SK-N-SH (cell line): ENCODE measurements around the gene LATS2. TPM values are rescaled to one million over a fixed set of nuclear protein-coding genes. Genes with fewer than 3 reads are reported as not detected.

ENCODE experiments used
- CTCF ChIA-PET: fragments of 300-600, 350-600 bp; formaldehyde crosslinking; extraction: SDS; loops from one replicate; lab custom pipeline; 2021; lab: Yijun Ruan, JAX
- POLR2A ChIA-PET: fragments of 350-600 bp; sonication (Branson Sonifier 250); formaldehyde crosslinking; extraction: SDS; loops from one replicate; lab custom pipeline; 2020; ENCODE audit warnings: antibody characterized with exemption, inconsistent platforms; lab: Yijun Ruan, JAX
- DNase-seq: peaks from one replicate; pipeline ENCODE4 v3.0.0; 2012
- H2AFZ ChIP-seq: fragments of 200-600 bp; sonication (generic); 2 replicates; pipeline ENCODE4 v1.8.1; 2016; ENCODE audit warnings: antibody characterized with exemption, mild to moderate bottlenecking, low read depth
- H3F3A ChIP-seq: fragments of 200-600 bp; sonication (generic); replicated peaks from 2 replicates; pipeline ENCODE3; 2016; ENCODE audit warnings: antibody characterized with exemption, mild to moderate bottlenecking; ENCODE audit not compliant: insufficient read depth
- H3K27ac ChIP-seq, 2 experiments: fragments of 200-500 bp in 1 of 2; fragments of 200-600 bp in 1 of 2; sonication (Bioruptor generic) in 1 of 2; sonication (generic), shearing (Covaris generic) in 1 of 2; 2 replicates each; pipeline versions ENCODE4 v1.5.1 to v1.6.1; 2014 to 2016; ENCODE audit warnings: low read depth in 2 of 2, inconsistent platforms in 1 of 2, low read length in 1 of 2, mild to moderate bottlenecking in 1 of 2, mixed read lengths in 1 of 2
- H3K27me3 ChIP-seq: fragments of 200-600 bp; sonication (generic), shearing (Covaris generic); 2 replicates; pipeline ENCODE4 v1.6.1; 2016; ENCODE audit warnings: mixed run types; ENCODE audit not compliant: insufficient read depth
- H3K36me3 ChIP-seq, 2 experiments: fragments of 200-500 bp in 1 of 2; fragments of 200-600 bp in 1 of 2; sonication (Bioruptor generic) in 1 of 2; sonication (generic) in 1 of 2; replicated peaks in 1 of 2; 2 replicates each; pipeline versions ENCODE3 to v1.5.1; 2014 to 2016; ENCODE audit warnings: low read length in 1 of 2, mild to moderate bottlenecking in 1 of 2; ENCODE audit not compliant: insufficient read depth in 2 of 2, control insufficient read depth in 1 of 2
- H3K4me1 ChIP-seq, 2 experiments: fragments of 200-500 bp in 1 of 2; fragments of 200-600 bp in 1 of 2; sonication (Bioruptor generic) in 1 of 2; sonication (generic), shearing (Covaris generic) in 1 of 2; 2 replicates each; pipeline versions ENCODE4 v1.5.1 to v1.6.1; 2014 to 2016; ENCODE audit warnings: low read depth in 1 of 2, low read length in 1 of 2, mixed run types in 1 of 2; ENCODE audit not compliant: insufficient read depth in 2 of 2, control insufficient read depth in 1 of 2
- H3K4me2 ChIP-seq: fragments of 200-600 bp; sonication (generic), shearing (Covaris generic); 2 replicates; pipeline ENCODE4 v1.6.1; 2017; ENCODE audit warnings: mixed run types
- H3K4me3 ChIP-seq, 2 experiments: fragments of 200-500 bp in 1 of 2; fragments of 200-600 bp in 1 of 2; sonication (Bioruptor generic) in 1 of 2; sonication (generic), shearing (Covaris generic) in 1 of 2; 2 replicates each; pipeline versions ENCODE4 v1.5.1 to v1.8.1; 2014 to 2016; ENCODE audit warnings: low read depth in 2 of 2, inconsistent platforms in 1 of 2, low read length in 1 of 2, mild to moderate bottlenecking in 1 of 2, mixed read lengths in 1 of 2, moderate library complexity in 1 of 2
- H3K79me2 ChIP-seq: fragments of 200-600 bp; sonication (generic); 2 replicates; pipeline ENCODE4 v1.8.1; 2017; ENCODE audit warnings: mild to moderate bottlenecking; ENCODE audit not compliant: insufficient read depth
- H3K9ac ChIP-seq: fragments of 200-600 bp; sonication (generic); 2 replicates; pipeline ENCODE4 v1.6.1; 2017; ENCODE audit warnings: mixed run types
- H3K9me2 ChIP-seq: fragments of 200-600 bp; sonication (generic); 2 replicates; pipeline ENCODE4 v1.6.1; 2017; ENCODE audit warnings: mixed run types
- H3K9me3 ChIP-seq: fragments of 200-600 bp; sonication (generic); 2 replicates; pipeline ENCODE4 v1.6.1; 2017; ENCODE audit warnings: mixed run types, mild to moderate bottlenecking, moderate library complexity
- H4K20me1 ChIP-seq: fragments of 200-600 bp; sonication (generic); 2 replicates; pipeline ENCODE4 v1.6.1; 2017; ENCODE audit warnings: mild to moderate bottlenecking, mixed run types; ENCODE audit not compliant: insufficient read depth
- CTCF ChIP-seq: fragments of 200-600 bp; sonication (generic); IDR thresholded peaks from 2 replicates; pipeline ENCODE4 v1.6.1; 2017; ENCODE audit warnings: antibody characterized with exemption, mild to moderate bottlenecking, moderate library complexity
- ELF1 ChIP-seq: IDR thresholded peaks from 2 replicates; pipeline ENCODE4 v1.4.0; 2012
- GABPA ChIP-seq: IDR thresholded peaks from 2 replicates; pipeline ENCODE4 v1.4.0; 2012; ENCODE audit warnings: low read depth, mild to moderate bottlenecking
- RXRA ChIP-seq: IDR thresholded peaks from 2 replicates; pipeline ENCODE4 v1.4.0; 2012; ENCODE audit warnings: low read depth, mild to moderate bottlenecking, borderline replicate concordance
- TEAD4 ChIP-seq: IDR thresholded peaks from 2 replicates; pipeline ENCODE4 v1.4.0; 2012; ENCODE audit warnings: mild to moderate bottlenecking, borderline replicate concordance; ENCODE audit not compliant: insufficient read depth
- YY1 ChIP-seq: IDR thresholded peaks from 2 replicates; pipeline ENCODE4 v1.4.0; 2012; ENCODE audit warnings: low read depth, mild to moderate bottlenecking
- WGBS: methylation state at CpG from one replicate; pipeline ENCODE4 v1.1.6; 2017; ENCODE audit warnings: low lambda C conversion rate; 5-methylcytosine and 5-hydroxymethylcytosine counted together
- polyA plus RNA-seq, 3 experiments: library from polyadenylated mRNA; depleted of rRNA; stranded (reverse); fragments of >200 nt; gene quantifications; 2 replicates each; pipeline ENCODE4 v1.2.3, GENCODE V29; 2012

The LATS2 gene
- polyA plus RNA-seq, 1 of the 3 experiments (the other 2 are of a cell fraction): 19.6 TPM

DNA sequence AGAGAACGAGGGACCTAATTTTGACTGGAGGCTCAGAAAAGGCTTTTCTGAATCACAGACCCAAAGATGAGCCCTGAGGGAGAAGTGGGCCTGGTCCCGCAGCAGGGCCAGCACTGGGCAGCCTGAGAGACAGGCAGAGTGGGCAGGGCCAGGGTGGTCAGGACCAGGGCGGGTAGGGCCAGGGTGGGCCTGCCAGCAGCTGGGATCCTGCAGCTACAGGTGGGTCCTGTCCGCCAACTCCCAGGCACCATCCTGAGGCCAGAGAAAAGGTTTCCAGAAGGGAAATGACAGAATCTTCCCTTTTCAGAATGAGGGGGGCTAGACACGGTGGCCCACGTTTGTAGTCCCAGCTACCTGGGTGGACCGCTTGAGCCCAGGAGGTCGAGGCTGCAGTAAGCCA is 23.7 kb downstream of the LATS2 start (continued):
- TF ChIP-seq RXRA: no peak
- TF ChIP-seq TEAD4: no peak
- no peak for TF ChIP-seq ELF1
- TF ChIP-seq YY1: no peak
- TF ChIP-seq, all 33 proteins: peak for 0

DNA sequence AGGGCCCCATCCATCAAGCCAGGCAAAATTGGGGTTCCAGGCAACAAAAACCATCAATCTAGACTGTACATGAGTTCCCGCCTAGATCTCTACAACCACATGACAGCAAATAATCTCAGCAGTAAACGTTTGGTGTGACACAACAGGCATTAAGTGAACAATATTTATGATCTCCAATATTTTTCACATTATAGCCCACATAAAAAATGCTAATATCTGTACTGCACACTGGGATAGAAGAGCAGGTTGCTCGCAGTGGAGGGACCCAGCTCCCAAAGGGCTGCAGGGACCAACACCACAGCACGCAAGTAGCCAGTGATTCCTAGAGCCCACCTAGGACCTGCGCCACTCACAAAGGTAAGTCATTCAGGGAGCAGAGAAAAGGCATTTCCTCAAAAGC is 25.9 kb downstream of the LATS2 start:
- no peak for DNase-seq
- ChIA-PET CTCF (interaction anchor here (1.6 kb wide), 1 partner anchor 110 kb away, joined by 4 read pairs; no protein-coding TSS in a partner anchor), POLR2A (no interaction called here)
- Histone ChIP-seq H3K27ac (peak overlapping the region in 1 of 2 experiments; percentile 64; a peak in 2 of 4 replicates), H3K4me1 (peaks cover 0 to 42% of the 10 kb centered on the region in 2 experiments; a peak in 3 of 4 replicates), H2AFZ (no peak overlapping the region), H3F3A (peaks cover 12% of the 10 kb centered on the region), H3K9ac (no peak overlapping the region), H3K27me3 (no peaks in the 10 kb centered on the region), H3K4me3 (no peak overlapping the region), H3K36me3 (peaks cover 0 to 4% of the 10 kb centered on the region in 2 experiments), H4K20me1 (peaks cover 87% of the 10 kb centered on the region), H3K4me2 (no peak overlapping the region), H3K9me2 (no peaks in the 10 kb centered on the region), H3K9me3 (no peaks in the 10 kb centered on the region), H3K79me2 (peaks cover 100% of the 10 kb centered on the region)
- no peak for TF ChIP-seq GABPA
- WGBS: 59% methylated on average over 5 of the region's 5 CpGs

DNA sequence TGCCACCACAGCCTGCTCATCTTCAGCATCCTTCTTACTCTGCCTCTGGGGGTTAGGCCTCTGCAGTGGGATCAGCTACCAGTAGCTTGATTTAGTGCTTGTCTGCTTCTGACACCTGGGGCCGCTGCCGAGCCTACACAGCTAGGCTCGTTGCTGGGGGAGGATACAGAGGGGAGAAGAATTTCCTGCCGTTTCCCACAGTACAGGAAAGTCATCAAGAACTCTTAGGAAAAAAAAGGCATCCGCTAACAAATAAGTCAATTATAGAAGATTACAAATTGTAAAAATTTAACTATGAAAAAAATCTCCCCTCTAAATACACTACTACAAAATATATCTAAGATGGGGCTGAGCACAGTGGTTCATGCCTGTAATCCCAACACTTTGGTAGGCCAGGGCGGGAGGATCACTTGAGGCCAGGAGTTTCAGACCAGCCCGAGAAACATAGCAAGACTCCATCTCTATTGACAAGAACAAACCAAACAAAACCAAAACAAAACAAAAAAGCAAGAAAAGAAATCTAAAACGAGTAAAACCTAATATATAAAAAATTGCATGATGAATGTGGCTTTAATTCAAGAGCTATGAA is 26.7 kb downstream of the LATS2 start:
- H3K9me3 ChIP-seq: no peaks in the 10 kb centered on the region
- H3K27me3 ChIP-seq: no peaks in the 10 kb centered on the region
- peak overlapping the region; percentile 59 for H3K4me2 ChIP-seq
- ChIA-PET POLR2A (no interaction called here), CTCF (interaction anchor here (1.6 kb wide), 1 partner anchor 109 kb away, joined by 4 read pairs; no protein-coding TSS in a partner anchor)
- peaks cover 0 to 4% of the 10 kb centered on the region in 2 experiments for H3K36me3 ChIP-seq
- no peaks in the 10 kb centered on the region for H3K9me2 ChIP-seq
- H3K4me3 ChIP-seq: no peak overlapping the region
- peaks cover 79% of the 10 kb centered on the region for H4K20me1 ChIP-seq
- H3F3A ChIP-seq: peaks cover 12% of the 10 kb centered on the region
- H3K79me2 ChIP-seq: peaks cover 100% of the 10 kb centered on the region
- H2AFZ ChIP-seq: no peak overlapping the region
- no peak for DNase-seq
- peak overlapping the region in 1 of 2 experiments; percentile 64; a peak in 1 of 4 replicates for H3K27ac ChIP-seq
- WGBS: 52% methylated on average over 8 of the region's 8 CpGs
- TF ChIP-seq CTCF (peak; percentile 21; the same call in 1 of the 2 replicates), ELF1 (no peak)
- H3K9ac ChIP-seq: no peak overlapping the region
- peaks cover 0 to 36% of the 10 kb centered on the region in 2 experiments; a peak in 3 of 4 replicates for H3K4me1 ChIP-seq
